GM18508 (cell line): ENCODE results near the gene RGS9.

Experiments used
- ATAC-seq: cut with Tn5 transposase; IDR thresholded peaks from one replicate; pipeline ENCODE4 v1.9.1; 2021; ENCODE audit warnings: moderate number of reproducible peaks; ENCODE audit not compliant: insufficient read depth, unreplicated experiment

The RGS9 gene

GRCh38 chr17:65236321-65236720 is 99.2 kb downstream of the RGS9 start:
- no peak for ATAC-seq

- ATAC-seq, result no peak
Observed at GRCh38 chr17:65243838-65244625, 106.9 kb downstream of the RGS9 start.

GRCh38 chr17:65246252-65246651 is 109.1 kb downstream of the RGS9 start:
- ATAC-seq, result no peak

- no peak for ATAC-seq
Observed at GRCh38 chr17:65249774-65250173, 112.6 kb downstream of the RGS9 start.

- ATAC-seq, result no peak
Observed at GRCh38 chr17:65254166-65254565, 117.0 kb downstream of the RGS9 start.

GRCh38 chr17:65259281-65259680 is 122.1 kb downstream of the RGS9 start:
- ATAC-seq, result no peak

- no peak for ATAC-seq
Observed at GRCh38 chr17:65259696-65260485, 122.7 kb downstream of the RGS9 start.

GRCh38 chr17:65260626-65261025 is 123.5 kb downstream of the RGS9 start:
- no peak for ATAC-seq

- no peak for ATAC-seq
Observed at GRCh38 chr17:65261152-65261551, 124.0 kb downstream of the RGS9 start.

GRCh38 chr17:65261682-65262636 is 124.8 kb downstream of the RGS9 start:
- no peak for ATAC-seq

- ATAC-seq, result no peak
Observed at GRCh38 chr17:65265276-65265675, 128.1 kb downstream of the RGS9 start.

- ATAC-seq, result no peak
Observed at GRCh38 chr17:65268832-65269231, 131.7 kb downstream of the RGS9 start.

GRCh38 chr17:65270499-65271253 is 133.5 kb downstream of the RGS9 start:
- ATAC-seq, result no peak

- no peak for ATAC-seq
Observed at GRCh38 chr17:65271296-65271695, 134.1 kb downstream of the RGS9 start.
